ENCODE results near the gene NTM.

DNA sequence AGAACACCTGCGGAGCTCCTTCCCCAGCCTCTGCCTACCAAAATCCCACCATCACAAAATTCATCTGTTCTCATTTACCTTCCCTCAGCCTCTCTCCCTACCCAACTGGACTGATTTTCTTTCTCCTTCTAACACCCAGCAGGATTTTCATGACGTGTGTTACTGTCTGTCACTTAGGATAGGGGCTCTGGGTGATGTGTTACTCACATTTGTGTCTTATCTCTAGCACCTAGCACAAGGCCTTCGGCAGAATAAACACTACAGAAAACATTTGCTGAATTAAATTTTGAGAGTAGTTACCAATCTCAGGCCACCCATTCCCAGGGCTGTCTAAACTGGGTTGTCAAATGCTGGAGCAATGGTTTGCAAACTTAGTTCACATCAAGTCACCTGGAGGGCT, 88.0 kb downstream of the NTM start:
- TF ChIP-seq EZH2 (IDR thresholded peaks at IDR 0.05) (no peak), POLR2AphosphoS5 (IDR thresholded peaks at IDR 0.05; ENCODE audit: borderline replicate concordance, low read depth, low read length) (no peak), FOXP2 (optimal IDR thresholded peaks at IDR 0.05; ENCODE audit: control extremely low read depth, extremely low read length, insufficient read depth) (no peak)
